ENCODE measurements around the gene FBRSL1.

The FBRSL1 gene

GRCh38 chr12:132483612-132484011 is 6.3 kb upstream of the FBRSL1 start:
- DNase-seq (ENCODE audit: low read depth), result no peak

GRCh38 chr12:132484183-132484890 is 5.6 kb upstream of the FBRSL1 start:
- no peak for DNase-seq (ENCODE audit: low read depth)

- DNase-seq (ENCODE audit: low read depth), result no peak
Observed at GRCh38 chr12:132484891-132485441, 5.0 kb upstream of the FBRSL1 start.

- no peak for DNase-seq (ENCODE audit: low read depth)
Observed at GRCh38 chr12:132485619-132486018, 4.3 kb upstream of the FBRSL1 start.

GRCh38 chr12:132486168-132486567 is 3.8 kb upstream of the FBRSL1 start:
- DNase-seq (ENCODE audit: low read depth), result no peak

- no peak for DNase-seq (ENCODE audit: low read depth)
Observed at GRCh38 chr12:132486576-132486975, 3.4 kb upstream of the FBRSL1 start.

GRCh38 chr12:132487311-132487741 is 2.6 kb upstream of the FBRSL1 start:
- DNase-seq (ENCODE audit: low read depth), result no peak

- DNase-seq (ENCODE audit: low read depth), result no peak
Observed at GRCh38 chr12:132488127-132489077, 1.5 kb upstream of the FBRSL1 start.

- DNase-seq (ENCODE audit: low read depth), result peak; percentile 20
Observed at GRCh38 chr12:132489078-132489601, 811 bp upstream of the FBRSL1 start.

- no peak for DNase-seq (ENCODE audit: low read depth)
Observed at GRCh38 chr12:132490422-132491137, 629 bp downstream of the FBRSL1 start.

- DNase-seq (ENCODE audit: low read depth), result no peak
Observed at GRCh38 chr12:132491138-132491663, 1.2 kb downstream of the FBRSL1 start.

- no peak for DNase-seq (ENCODE audit: low read depth)
Observed at GRCh38 chr12:132491761-132492378, 1.9 kb downstream of the FBRSL1 start.

GRCh38 chr12:132492522-132492921 is 2.6 kb downstream of the FBRSL1 start:
- no peak for DNase-seq (ENCODE audit: low read depth)

GRCh38 chr12:132492951-132493350 is 3.0 kb downstream of the FBRSL1 start:
- DNase-seq (ENCODE audit: low read depth), result no peak

- DNase-seq (ENCODE audit: low read depth), result no peak
Observed at GRCh38 chr12:132493482-132494178, 3.7 kb downstream of the FBRSL1 start.

- DNase-seq (ENCODE audit: low read depth), result no peak
Observed at GRCh38 chr12:132494294-132495164, 4.6 kb downstream of the FBRSL1 start.

- no peak for DNase-seq (ENCODE audit: low read depth)
Observed at GRCh38 chr12:132495165-132495544, 5.2 kb downstream of the FBRSL1 start.

- no peak for DNase-seq (ENCODE audit: low read depth)
Observed at GRCh38 chr12:132495629-132496357, 5.8 kb downstream of the FBRSL1 start.

- DNase-seq (ENCODE audit: low read depth), result no peak
Observed at GRCh38 chr12:132496358-132496669, 6.4 kb downstream of the FBRSL1 start.
